Karpas-422 (cell line): ENCODE measurements around the gene KCNK4. TPM values are rescaled to one million over a fixed set of nuclear protein-coding genes. Genes with fewer than 3 reads are reported as not detected.

Source experiments
- DNase-seq: peaks from one replicate; pipeline ENCODE4 v3.0.0-alpha.2; 2015
- H2AFZ ChIP-seq: fragments of 200-600 bp; sonication (generic); 2 replicates; pipeline ENCODE4 v1.6.1; 2014; ENCODE audit warnings: antibody characterized with exemption, low read length, mixed read lengths
- H3K27ac ChIP-seq: fragments of 200-600 bp; sonication (generic); 2 replicates; pipeline ENCODE4 v1.5.1; 2014; ENCODE audit warnings: mild to moderate bottlenecking, low read length, moderate library complexity
- H3K27me3 ChIP-seq: fragments of 200-600 bp; sonication (generic); 2 replicates; pipeline ENCODE4 v1.6.1; 2014; ENCODE audit warnings: low read length, mixed read lengths
- H3K36me3 ChIP-seq: fragments of 200-600 bp; sonication (generic); 2 replicates; pipeline ENCODE4 v1.6.1; 2014; ENCODE audit warnings: low read length, mixed read lengths; ENCODE audit not compliant: insufficient read depth
- H3K4me1 ChIP-seq: fragments of 200-600 bp; sonication (generic); 2 replicates; pipeline ENCODE4 v1.6.1; 2014; ENCODE audit warnings: mild to moderate bottlenecking, low read length, mixed read lengths
- H3K4me2 ChIP-seq: fragments of 200-600 bp; sonication (generic); 2 replicates; pipeline ENCODE4 v1.6.1; 2014; ENCODE audit warnings: low read length, low read depth, mild to moderate bottlenecking; ENCODE audit not compliant: poor library complexity, severe bottlenecking
- H3K4me3 ChIP-seq: fragments of 200-600 bp; sonication (generic); 2 replicates; pipeline ENCODE4 v1.5.1; 2014; ENCODE audit warnings: mild to moderate bottlenecking, antibody characterized with exemption, low read length, mixed read lengths
- H3K79me2 ChIP-seq: fragments of 200-600 bp; sonication (generic); 2 replicates; pipeline ENCODE4 v1.6.1; 2014; ENCODE audit warnings: mild to moderate bottlenecking, low read length, mixed read lengths
- H3K9ac ChIP-seq: fragments of 200-600 bp; sonication (generic); 2 replicates; pipeline ENCODE4 v1.6.0; 2014; ENCODE audit warnings: low read length
- H3K9me2 ChIP-seq: fragments of 200-600 bp; sonication (generic), shearing (Covaris generic); replicated peaks from 2 replicates; pipeline ENCODE4 v1.6.0; 2014; ENCODE audit warnings: mild to moderate bottlenecking, low read length, moderate library complexity; ENCODE audit not compliant: insufficient read depth
- H3K9me3 ChIP-seq: fragments of 300-700, 200-600 bp; sonication (generic); 2 replicates; pipeline ENCODE4 v1.6.1; 2014; ENCODE audit warnings: low read length, mixed read lengths
- H4K20me1 ChIP-seq: fragments of 200-600 bp; sonication (generic); 2 replicates; pipeline ENCODE4 v1.6.1; 2014; ENCODE audit warnings: mild to moderate bottlenecking, antibody characterized with exemption, low read length, low read depth; ENCODE audit not compliant: insufficient read depth
- total RNA-seq: library from RNA; depleted of rRNA; stranded (reverse); fragments of >200 nt; shearing (Covaris generic); gene quantifications from 2 replicates; pipeline ENCODE4 v1.2.3, GENCODE V29; 2014; ENCODE audit warnings: low replicate concordance

Gene KCNK4
- total RNA-seq, 1 experiment from 2014 or later: not detected

GRCh38 chr11:64263021-64263946, 27.8 kb upstream of the KCNK4 start:
- Histone ChIP-seq H3K79me2 (no peaks in the 10 kb centered on the region), H3K9ac (no peak overlapping the region), H4K20me1 (no peaks in the 10 kb centered on the region), H3K4me1 (peaks cover 12% of the 10 kb centered on the region), H3K4me3 (no peak overlapping the region), H3K27ac (no peak overlapping the region), H3K27me3 (no peaks in the 10 kb centered on the region), H3K4me2 (no peak overlapping the region), H3K9me3 (no peaks in the 10 kb centered on the region), H3K9me2 (no peaks in the 10 kb centered on the region), H3K36me3 (no peaks in the 10 kb centered on the region), H2AFZ (no peak overlapping the region)
- no peak for DNase-seq

GRCh38 chr11:64263947-64264317, 27.2 kb upstream of the KCNK4 start:
- H3K4me1 ChIP-seq: peaks cover 19% of the 10 kb centered on the region
- peaks cover 6% of the 10 kb centered on the region for H3K79me2 ChIP-seq
- no peaks in the 10 kb centered on the region for H3K9me3 ChIP-seq
- no peak overlapping the region for H2AFZ ChIP-seq
- H3K27me3 ChIP-seq: no peaks in the 10 kb centered on the region
- no peak overlapping the region for H3K4me3 ChIP-seq
- no peaks in the 10 kb centered on the region for H3K36me3 ChIP-seq
- no peaks in the 10 kb centered on the region for H3K9me2 ChIP-seq
- no peak overlapping the region for H3K9ac ChIP-seq
- H3K4me2 ChIP-seq: no peak overlapping the region
- no peak overlapping the region for H3K27ac ChIP-seq
- no peak for DNase-seq
- no peaks in the 10 kb centered on the region for H4K20me1 ChIP-seq

GRCh38 chr11:64264371-64264852, 26.7 kb upstream of the KCNK4 start:
- Histone ChIP-seq H3K9me3 (no peaks in the 10 kb centered on the region), H3K4me2 (no peak overlapping the region), H3K9me2 (no peaks in the 10 kb centered on the region), H3K27me3 (no peaks in the 10 kb centered on the region), H3K4me3 (no peak overlapping the region), H3K36me3 (no peaks in the 10 kb centered on the region), H3K9ac (no peak overlapping the region), H2AFZ (no peak overlapping the region), H3K27ac (no peak overlapping the region), H3K79me2 (peaks cover 6% of the 10 kb centered on the region), H4K20me1 (no peaks in the 10 kb centered on the region), H3K4me1 (peaks cover 21% of the 10 kb centered on the region)
- no peak for DNase-seq

GRCh38 chr11:64265176-64266160, 25.6 kb upstream of the KCNK4 start:
- Histone ChIP-seq H3K4me2 (no peak overlapping the region), H3K9ac (0 out of 2 replicates have a peak overlapping the region, but pooled peaks have one; percentile 10), H3K9me2 (no peaks in the 10 kb centered on the region), H3K4me1 (peaks cover 21% of the 10 kb centered on the region), H2AFZ (no peak overlapping the region), H3K79me2 (peaks cover 6% of the 10 kb centered on the region), H3K36me3 (no peaks in the 10 kb centered on the region), H3K27ac (no peak overlapping the region), H3K27me3 (no peaks in the 10 kb centered on the region), H3K4me3 (no peak overlapping the region), H3K9me3 (no peaks in the 10 kb centered on the region), H4K20me1 (no peaks in the 10 kb centered on the region)
- peak; percentile 64 for DNase-seq

- no peak overlapping the region for H3K27ac ChIP-seq
- no peaks in the 10 kb centered on the region for H4K20me1 ChIP-seq
- no peak overlapping the region for H3K4me3 ChIP-seq
- DNase-seq: no peak
- H3K9ac ChIP-seq: no peak overlapping the region
- H3K9me3 ChIP-seq: no peaks in the 10 kb centered on the region
- no peak overlapping the region for H2AFZ ChIP-seq
- H3K9me2 ChIP-seq: no peaks in the 10 kb centered on the region
- no peaks in the 10 kb centered on the region for H3K36me3 ChIP-seq
- H3K79me2 ChIP-seq: peaks cover 6% of the 10 kb centered on the region
- no peak overlapping the region for H3K4me2 ChIP-seq
- no peaks in the 10 kb centered on the region for H3K27me3 ChIP-seq
- H3K4me1 ChIP-seq: peaks cover 21% of the 10 kb centered on the region
Measured at GRCh38 chr11:64266339-64266738, 24.8 kb upstream of the KCNK4 start.

GRCh38 chr11:64267207-64267945, 23.7 kb upstream of the KCNK4 start:
- no peak overlapping the region; the same call in 1 of the 2 replicates for H3K9ac ChIP-seq
- H4K20me1 ChIP-seq: no peaks in the 10 kb centered on the region
- H3K9me2 ChIP-seq: no peaks in the 10 kb centered on the region
- no peaks in the 10 kb centered on the region for H3K36me3 ChIP-seq
- no peak overlapping the region for H3K4me2 ChIP-seq
- no peak for DNase-seq
- no peaks in the 10 kb centered on the region for H3K9me3 ChIP-seq
- no peak overlapping the region for H2AFZ ChIP-seq
- H3K79me2 ChIP-seq: peaks cover 8% of the 10 kb centered on the region
- H3K4me1 ChIP-seq: peaks cover 29% of the 10 kb centered on the region
- no peak overlapping the region for H3K27ac ChIP-seq
- H3K27me3 ChIP-seq: no peaks in the 10 kb centered on the region
- H3K4me3 ChIP-seq: no peak overlapping the region

- no peaks in the 10 kb centered on the region for H3K27me3 ChIP-seq
- H3K4me1 ChIP-seq: peaks cover 33% of the 10 kb centered on the region
- no peaks in the 10 kb centered on the region for H3K9me2 ChIP-seq
- peak overlapping the region; percentile 82; the same call in 1 of the 2 replicates for H3K27ac ChIP-seq
- DNase-seq: no peak
- peaks cover 12% of the 10 kb centered on the region for H3K79me2 ChIP-seq
- no peaks in the 10 kb centered on the region for H4K20me1 ChIP-seq
- H3K9me3 ChIP-seq: no peaks in the 10 kb centered on the region
- H2AFZ ChIP-seq: no peak overlapping the region
- peak overlapping the region; percentile 90 for H3K9ac ChIP-seq
- peak overlapping the region; percentile 85 for H3K4me3 ChIP-seq
- peak overlapping the region; percentile 92 for H3K4me2 ChIP-seq
- no peaks in the 10 kb centered on the region for H3K36me3 ChIP-seq
Measured at GRCh38 chr11:64268025-64268892, 22.8 kb upstream of the KCNK4 start.
